Stimulated activated CD4-positive, alpha-beta T cell treated with anti-CD3 and anti-CD28 coated beads, Interleukin-4, amount 100 ng/mL, for 1 hour (primary cell): ENCODE results near the gene DNAJA3.
A peak's percentile ranks its signal among the peaks of the same experiment; 100 is the strongest.

Experiments used
- DNase-seq: peaks from one replicate; pipeline ENCODE4 v3.0.0-alpha.2; 2020

DNAJA3 gene

DNA sequence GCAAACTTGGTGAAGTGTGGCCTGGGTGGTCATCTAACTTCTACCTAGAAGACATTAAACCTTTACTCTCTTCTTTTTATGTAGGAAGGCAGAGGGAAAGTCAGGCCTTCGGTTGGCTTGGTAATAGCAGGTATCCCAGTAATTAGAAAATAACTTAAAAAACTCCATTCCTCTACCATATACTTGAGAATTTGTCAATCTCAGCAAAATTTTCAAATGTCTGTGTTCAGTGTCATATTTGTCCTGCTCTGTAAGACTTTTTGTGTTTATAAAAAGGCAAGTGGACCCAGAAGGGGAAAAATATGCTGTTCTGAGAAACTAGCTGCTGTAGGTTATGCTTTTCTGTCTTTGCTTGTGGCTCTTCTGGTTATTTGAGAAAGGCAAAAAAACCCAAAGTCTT lies 56.3 kb downstream of the DNAJA3 start:
- no peak for DNase-seq

DNA sequence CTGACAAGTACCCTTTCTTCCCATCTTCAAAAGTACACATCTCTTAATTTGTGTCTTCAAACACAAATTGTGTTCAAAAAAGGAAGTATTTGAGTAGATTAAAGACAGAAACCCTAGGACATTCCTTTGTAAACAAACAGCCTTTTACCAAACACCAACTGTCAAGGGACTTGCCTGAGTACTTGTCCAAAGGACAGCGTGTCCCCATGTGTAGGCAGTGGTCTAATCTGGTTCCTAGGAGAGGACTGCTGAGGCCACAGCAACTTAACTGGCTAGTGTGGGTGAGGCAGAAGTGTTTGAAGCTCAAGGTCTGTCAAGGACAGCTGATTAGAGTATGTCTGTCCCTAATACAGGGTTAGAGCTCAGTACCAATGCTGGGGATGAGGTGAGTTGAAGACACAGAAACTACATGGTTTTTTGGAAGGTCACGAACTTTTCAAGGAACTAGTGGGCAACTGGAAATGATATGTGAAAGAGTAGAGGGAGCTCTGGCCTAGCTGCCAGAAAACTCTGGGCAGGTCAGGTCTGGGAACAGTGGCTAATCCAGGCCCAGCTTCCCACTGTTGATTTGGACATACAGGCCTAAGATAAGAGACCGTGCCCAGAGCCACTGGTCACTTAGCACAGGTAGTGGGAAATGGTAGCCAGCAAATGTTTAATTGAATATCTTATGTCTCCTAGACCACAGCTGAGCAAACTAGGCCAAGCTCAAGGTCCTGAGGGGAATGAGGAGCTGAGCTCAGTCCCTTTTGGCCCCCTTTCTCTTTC lies 60.6 kb downstream of the DNAJA3 start:
- no peak for DNase-seq

DNA sequence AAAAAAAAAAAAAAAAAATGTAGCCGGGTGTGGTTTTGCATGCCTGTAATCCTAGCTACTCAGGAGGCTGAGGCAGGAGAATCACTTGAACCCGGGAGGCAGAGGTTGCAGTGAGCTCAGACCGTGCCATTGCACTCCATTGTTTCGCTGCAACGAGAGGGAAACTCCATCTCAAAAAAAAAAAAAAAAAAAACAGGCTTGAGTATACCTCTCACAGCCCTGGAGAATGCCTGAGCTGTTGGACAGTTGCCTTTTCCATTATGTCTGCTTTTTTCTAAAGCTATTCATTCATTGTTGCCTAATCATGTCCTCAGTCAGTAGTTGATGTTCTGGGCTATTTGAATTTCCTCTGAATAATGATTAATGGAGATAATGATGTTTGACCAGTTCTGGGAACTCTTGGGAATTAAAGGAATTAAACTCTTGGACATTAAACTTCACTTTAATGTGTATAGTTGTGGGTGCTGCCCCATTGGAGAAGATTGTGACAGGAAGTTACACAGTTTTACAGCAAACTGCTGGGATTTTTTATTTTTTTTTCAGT lies 62.4 kb downstream of the DNAJA3 start:
- DNase-seq = no peak

DNA sequence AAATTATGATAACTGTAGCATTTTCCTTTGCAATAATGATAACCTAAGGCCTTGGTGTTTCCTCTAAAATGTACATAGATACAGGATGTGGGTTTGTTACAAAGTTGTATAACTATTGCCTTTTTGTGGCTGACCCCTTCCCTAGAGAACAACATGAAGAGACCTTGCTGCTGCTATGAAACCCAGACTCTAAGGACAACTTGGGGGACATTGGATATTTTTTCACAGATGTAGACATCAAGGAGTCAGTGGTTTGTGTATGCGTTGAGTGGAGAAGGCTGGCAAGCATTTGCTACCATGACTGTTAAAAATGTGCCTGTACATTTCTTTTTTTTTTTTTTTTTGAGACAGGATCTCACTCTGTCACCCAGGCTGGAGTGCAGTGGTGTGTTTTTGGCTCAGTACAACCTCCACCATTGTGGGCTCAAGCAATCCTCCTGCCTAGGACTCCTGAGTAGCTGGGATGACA lies 62.9 kb downstream of the DNAJA3 start:
- DNase-seq = no peak

DNA sequence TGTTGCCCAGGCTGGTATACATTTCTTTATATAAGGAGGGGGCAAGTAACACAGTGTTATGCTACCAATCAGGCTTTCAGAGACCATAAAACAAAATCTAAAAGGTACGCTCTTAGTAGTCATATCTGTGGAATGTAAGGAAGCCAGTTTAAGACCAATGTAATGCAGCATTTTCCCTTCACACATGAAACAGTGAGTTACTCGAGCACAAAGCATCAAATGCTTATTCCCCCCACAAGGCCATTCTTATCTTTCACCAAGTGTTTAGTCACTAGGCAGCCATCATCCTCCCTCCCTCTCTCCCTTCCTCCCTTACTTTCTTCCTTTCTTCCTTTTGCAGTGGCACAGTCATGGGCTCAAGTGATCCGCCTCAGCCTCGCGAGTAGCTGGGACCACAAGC lies 63.4 kb downstream of the DNAJA3 start:
- no peak for DNase-seq

DNA sequence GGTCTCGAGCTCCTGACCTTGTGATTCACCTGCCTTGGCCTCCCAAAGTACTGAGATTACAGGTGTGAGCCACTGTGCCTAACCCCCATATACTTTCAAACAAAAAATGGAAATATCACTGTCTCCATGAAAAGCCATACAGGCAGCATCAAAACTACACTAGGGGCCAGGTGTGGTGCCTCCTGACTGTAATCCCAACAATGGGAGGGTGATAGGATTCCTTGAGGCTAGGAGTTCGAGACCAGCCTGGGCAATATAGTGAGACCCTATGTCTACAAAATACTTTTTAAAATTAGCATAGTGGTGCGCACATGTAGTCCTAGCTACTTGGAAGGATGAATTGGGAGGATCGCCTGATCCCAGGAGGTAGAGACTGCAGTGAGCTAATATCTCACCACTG lies 66.2 kb downstream of the DNAJA3 start:
- DNase-seq = no peak

DNA sequence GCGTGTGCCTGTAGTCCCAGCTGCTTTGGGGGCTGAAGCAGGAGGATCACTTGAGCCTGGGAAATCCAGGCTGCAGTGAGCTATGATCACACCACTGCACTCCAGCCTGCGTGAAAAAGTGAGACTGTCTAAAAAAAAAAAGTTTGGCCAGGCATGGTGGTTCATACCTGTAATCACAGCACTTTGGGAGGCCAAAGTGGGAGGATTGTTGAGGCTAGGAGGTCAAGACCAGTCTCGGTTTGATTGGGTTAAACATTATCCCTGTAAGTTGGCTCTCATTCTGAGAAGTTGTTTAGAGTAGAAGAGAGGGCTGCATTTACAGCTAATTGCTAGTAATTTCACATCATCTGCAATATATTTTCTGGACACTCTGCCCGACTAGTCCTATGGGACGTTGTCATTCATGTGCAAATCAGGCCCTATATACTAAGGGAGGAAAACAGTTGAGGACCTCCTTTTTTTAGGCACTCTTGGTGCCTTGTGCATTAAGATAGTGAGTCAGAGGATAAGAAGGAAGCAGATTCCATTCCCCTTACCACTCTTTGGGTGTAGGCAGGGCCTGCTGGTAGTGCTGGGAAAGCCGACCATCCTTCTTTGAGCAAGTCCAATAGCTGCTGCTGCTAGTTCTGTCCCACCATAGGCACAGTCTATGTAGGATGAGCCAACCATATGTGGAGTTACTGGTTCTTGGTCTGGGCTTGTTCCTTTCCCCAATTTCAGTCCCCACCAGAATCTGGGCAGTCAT lies 69.2 kb downstream of the DNAJA3 start:
- DNase-seq = no peak

DNA sequence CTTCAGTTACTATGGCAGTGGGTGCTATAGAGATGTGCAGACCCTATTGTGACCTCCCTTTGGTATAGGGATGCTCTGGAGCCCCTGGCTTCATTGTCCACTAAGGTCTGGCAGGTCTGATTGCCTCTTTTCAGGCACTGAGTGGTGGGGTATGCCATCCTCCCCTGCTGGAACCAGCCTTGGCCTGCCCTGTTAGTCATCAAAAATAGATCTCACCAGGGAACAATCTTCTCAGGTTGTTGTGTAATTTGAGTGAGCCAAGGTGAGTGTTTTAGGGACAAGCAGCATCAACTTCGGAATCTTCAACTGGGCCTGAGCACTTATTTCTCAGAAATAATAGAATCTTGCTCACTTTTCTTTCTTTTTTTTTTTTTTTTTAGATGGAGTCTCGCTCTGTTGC lies 70.1 kb downstream of the DNAJA3 start:
- no peak for DNase-seq

DNA sequence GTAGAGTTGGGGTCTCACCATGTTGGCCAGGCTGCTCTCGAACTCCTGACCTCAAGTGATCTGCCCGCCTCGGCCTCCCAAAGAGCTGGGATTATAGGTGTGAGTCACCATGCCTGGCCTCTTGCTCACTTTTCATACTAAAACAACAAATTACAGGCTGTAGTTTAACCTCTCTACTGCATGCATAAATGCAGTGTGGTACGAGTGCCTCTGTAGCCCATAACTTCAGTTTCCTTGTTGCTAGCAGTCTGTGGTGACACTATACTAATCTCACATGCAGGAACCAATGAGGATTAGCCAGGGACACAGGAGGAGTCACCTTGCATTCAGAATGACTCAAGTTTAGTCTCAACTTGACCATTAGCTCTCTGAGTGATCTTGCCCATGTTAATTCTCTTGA lies 70.6 kb downstream of the DNAJA3 start:
- no peak for DNase-seq

DNA sequence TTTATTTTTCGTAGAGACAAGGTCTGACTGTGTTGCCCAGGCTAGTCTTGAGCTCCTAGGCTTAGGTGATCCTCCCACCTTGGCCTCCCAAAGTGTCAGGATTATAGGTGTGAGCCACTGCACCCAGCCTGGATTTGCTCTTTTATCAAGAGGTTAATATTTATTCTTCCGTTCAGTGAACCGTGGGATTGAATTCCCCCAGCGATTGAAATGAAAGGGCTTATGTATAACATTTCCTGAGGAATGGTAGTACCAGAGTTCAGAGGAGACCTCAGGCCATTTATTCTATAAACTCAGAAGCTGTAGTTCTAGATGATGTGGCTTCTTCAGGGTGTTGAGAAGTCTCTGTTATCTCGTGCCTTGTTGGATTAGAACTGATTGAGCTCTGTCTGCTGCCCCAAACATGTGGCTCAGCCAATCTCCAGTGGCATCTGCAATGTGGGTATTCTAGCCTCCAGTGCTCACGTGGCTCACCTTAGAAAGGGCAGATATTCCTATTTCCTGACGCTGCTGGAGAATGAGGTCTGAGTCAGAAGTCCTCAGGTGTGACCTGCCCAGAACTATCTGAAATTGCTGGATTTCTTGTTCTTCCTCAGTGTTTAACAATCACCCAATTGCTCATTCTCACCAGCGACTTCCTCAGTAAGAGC lies 73.0 kb downstream of the DNAJA3 start:
- no peak for DNase-seq

DNA sequence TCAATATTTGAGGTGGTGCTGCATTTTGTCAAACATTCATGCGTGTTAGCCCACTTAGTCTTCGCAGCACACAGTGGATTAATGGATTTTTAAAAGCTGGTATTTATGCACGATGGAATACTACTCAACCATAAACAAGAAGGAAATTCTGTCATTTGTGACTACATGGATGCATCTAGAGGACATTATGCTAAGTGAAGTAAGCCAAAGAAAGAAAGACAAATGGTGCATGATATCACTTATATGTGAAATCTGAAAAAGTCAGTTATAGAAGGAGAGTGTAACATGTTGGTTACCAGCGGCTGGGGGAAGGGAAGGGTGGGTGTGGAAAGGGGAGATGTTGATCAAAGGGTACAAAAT lies 73.5 kb downstream of the DNAJA3 start:
- no peak for DNase-seq

DNA sequence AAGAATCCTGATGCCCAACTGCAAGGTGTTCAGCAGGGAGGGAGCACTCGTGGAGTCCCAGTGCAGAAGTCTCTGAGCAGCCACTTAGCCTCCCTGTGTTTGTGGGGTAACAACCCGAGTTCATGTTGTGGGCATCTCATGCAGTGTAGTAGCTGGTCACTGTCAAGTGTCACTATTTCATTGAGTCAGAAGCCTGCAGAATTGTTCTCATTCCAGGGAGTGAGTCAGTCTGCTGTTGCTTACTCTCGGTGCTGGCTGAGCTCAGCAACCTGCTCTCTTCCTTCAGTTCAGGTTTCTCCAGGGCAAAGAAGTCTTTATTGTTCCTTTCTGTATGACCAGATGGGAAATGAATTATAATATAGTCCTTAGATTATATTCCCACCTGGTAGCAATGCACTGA lies 74.6 kb downstream of the DNAJA3 start:
- DNase-seq = no peak

DNA sequence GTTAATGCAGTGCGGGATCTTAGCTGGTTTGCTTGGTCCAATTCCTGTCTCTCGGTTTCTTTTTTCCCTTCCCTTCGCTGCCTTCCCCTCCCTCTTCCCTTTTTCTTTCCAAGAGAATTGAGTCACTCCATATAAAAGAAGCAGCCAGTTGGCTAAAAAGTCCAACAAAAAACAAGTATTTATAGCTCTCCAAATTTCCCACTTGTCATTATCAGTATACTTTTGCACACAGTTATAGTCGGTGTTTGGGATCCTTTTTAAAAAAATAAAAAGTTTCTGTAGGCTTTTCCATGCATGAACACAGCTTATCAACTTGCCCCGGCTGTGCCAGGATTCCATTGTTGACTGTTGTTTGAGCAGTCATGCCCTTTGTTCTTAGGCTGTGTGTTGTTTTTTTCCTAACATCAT lies 75.4 kb downstream of the DNAJA3 start:
- DNase-seq = no peak

DNA sequence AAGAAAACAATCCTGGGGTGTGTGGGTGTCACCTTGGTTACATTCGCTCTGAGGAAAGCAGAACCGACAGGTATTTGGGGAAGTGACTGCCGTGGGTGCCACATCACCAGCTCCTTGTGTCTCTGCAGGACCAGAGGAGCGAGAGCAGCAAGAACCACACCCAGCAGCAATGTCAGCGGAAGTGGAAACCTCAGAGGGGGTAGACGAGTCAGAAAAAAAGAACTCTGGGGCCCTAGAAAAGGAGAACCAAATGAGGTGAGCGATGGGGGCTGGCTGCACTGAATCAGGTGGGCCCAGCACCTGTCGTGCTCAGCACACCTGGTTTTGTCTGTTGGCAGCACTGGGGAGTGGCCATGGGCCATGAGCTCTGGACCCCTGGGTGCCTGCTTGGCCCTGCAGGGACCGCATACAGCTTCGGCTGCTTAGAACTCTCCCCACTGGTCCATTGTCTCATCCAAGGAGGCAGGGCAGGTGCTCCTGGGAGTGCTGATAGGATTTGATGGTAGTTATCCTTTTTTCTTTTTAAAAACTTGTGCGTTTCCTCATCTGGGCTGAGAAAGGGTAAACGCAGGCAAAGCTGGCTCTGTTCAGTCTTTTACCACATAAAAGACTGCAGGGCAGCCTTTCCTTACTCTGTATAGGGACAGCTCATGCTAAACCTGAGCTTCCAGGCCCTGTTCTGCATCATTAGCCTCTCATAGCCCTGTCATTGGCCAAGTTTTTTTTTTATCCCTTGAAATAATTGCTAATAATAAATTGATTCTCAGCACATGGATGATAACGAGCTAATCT lies 79.9 kb downstream of the DNAJA3 start:
- DNase-seq = peak; percentile 54
